ENCODE measurements around the gene HBEGF. TPM values are rescaled to one million over a fixed set of nuclear protein-coding genes. Genes with fewer than 3 reads are reported as not detected.

Gene HBEGF
- total RNA-seq, 1 donor from 2014 or later = 2.4 TPM

DNA sequence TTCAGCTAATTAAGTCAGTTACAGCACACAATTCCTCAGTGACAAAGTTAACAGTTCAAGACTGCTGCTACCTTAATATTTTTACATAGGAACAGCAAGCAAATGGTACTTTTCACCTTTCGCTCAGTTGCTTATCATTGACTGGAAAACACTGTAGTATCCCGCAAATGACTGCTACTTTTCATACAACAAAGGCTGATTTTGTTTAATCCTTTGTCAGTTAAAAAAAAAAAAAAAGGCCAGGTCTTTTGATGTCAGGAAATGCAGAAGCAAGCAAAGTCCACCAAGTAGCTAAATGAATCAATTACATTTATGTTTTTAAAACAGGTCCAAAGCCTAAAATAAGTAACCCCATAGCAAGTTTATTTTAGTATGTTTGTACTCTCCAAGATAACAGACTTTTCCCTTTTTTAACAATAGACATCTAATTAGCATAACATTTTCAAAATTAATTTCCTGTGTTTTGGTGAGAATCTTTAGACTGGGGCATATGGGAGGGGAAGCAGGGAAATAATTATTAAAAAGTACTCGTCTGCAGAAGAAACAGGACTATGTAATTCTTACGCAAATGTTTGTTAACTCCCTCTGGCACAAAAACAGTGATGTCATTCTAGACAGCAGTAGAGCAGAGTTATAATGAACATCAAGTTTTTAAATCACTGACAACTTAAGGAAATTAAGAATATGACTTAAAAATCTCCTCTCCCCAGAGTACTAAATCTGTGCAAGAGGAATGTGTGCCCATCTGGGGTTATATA is 53.1 kb downstream of the HBEGF start:
- H3K36me3 ChIP-seq = no peaks in the 10 kb centered on the region
- H3K4me3 Mint-ChIP-seq = no peak overlapping the region
- no peak overlapping the region for H3K4me2 ChIP-seq
- no peak overlapping the region for H3K27ac ChIP-seq
- H3F3A ChIP-seq (ENCODE audit: low read depth) = peaks cover under 1% of the 10 kb centered on the region
- H3K27ac Mint-ChIP-seq = no peak overlapping the region
- no peak overlapping the region for H3K4me3 ChIP-seq
- peaks cover 80% of the 10 kb centered on the region for H4K20me1 ChIP-seq (ENCODE audit: low read depth)
- no peak overlapping the region for H3K9ac ChIP-seq
- no peaks in the 10 kb centered on the region for H3K27me3 ChIP-seq
- H3K36me3 Mint-ChIP-seq = no peaks in the 10 kb centered on the region
- peaks cover 100% of the 10 kb centered on the region for H3K79me2 ChIP-seq (ENCODE audit: low read depth)
- DNase-seq (ENCODE audit: low spot score) = no peak
- no peaks in the 10 kb centered on the region for H3K9me3 ChIP-seq (ENCODE audit: low read depth)
- TF ChIP-seq EZH2 (IDR thresholded peaks at IDR 0.05) (no peak), EZH2phosphoT487 (IDR thresholded peaks at IDR 0.05) (no peak)
- TF ChIP-seq, protein P1, sequence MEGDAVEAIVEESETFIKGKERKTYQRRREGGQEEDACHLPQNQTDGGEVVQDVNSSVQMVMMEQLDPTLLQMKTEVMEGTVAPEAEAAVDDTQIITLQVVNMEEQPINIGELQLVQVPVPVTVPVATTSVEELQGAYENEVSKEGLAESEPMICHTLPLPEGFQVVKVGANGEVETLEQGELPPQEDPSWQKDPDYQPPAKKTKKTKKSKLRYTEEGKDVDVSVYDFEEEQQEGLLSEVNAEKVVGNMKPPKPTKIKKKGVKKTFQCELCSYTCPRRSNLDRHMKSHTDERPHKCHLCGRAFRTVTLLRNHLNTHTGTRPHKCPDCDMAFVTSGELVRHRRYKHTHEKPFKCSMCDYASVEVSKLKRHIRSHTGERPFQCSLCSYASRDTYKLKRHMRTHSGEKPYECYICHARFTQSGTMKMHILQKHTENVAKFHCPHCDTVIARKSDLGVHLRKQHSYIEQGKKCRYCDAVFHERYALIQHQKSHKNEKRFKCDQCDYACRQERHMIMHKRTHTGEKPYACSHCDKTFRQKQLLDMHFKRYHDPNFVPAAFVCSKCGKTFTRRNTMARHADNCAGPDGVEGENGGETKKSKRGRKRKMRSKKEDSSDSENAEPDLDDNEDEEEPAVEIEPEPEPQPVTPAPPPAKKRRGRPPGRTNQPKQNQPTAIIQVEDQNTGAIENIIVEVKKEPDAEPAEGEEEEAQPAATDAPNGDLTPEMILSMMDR (IDR thresholded peaks at IDR 0.05) = no peak
- no peaks in the 10 kb centered on the region for H3K4me1 ChIP-seq
- H3K9me3 Mint-ChIP-seq = no peaks in the 10 kb centered on the region
- H3K27me3 Mint-ChIP-seq (ENCODE audit: insufficient read depth, low read depth) = no peaks in the 10 kb centered on the region
- H3K4me1 Mint-ChIP-seq = peaks cover 8% of the 10 kb centered on the region
- H2AFZ ChIP-seq (replicated peaks) = no peak overlapping the region

DNA sequence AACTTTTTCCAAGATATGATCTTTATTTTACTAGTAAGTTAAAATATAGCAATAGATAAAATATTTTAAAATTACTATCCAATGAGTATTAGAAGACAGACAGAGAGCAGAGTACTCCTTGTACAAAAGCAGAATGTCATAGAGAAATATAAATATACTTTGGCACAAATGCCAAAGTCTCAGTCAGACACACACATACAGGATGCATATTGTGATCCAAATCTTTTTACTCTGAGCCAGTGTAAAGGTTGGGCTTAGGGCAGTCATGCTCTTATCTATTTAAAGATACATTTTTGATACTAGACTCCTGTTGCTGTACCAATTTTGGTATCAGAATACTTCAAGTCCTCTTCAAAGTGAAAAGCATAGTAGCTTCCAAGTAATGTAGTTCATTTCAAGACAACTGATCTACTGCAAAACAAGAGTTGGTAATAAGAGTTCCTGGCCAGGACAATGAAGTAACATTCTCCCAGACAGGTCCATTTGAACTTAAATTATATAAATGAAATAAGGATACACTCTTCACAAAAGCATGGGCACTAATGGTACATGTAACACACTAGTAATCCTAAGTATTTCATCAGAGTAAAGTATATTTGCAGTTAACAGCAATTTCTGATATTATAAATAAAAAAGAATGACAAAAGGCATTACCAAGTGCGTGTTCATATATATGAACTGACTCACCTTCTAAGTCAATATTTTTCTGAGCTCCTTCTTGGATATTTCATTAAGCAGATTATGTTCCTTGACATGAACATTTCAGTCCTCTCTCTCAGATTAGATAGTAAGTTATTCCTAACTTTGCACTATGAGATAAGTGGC is 54.0 kb downstream of the HBEGF start:
- no peaks in the 10 kb centered on the region for H3K9me3 ChIP-seq (ENCODE audit: low read depth)
- no peak overlapping the region for H3K4me3 ChIP-seq
- H3K9me3 Mint-ChIP-seq = no peaks in the 10 kb centered on the region
- TF ChIP-seq, protein P1 (IDR thresholded peaks at IDR 0.05) = no peak
- TF ChIP-seq EZH2phosphoT487 (IDR thresholded peaks at IDR 0.05) (no peak), EZH2 (IDR thresholded peaks at IDR 0.05) (no peak)
- peaks cover 6% of the 10 kb centered on the region for H3F3A ChIP-seq (ENCODE audit: low read depth)
- H3K27me3 Mint-ChIP-seq (ENCODE audit: insufficient read depth, low read depth) = no peaks in the 10 kb centered on the region
- no peak overlapping the region for H3K4me3 Mint-ChIP-seq
- peaks cover 76% of the 10 kb centered on the region for H4K20me1 ChIP-seq (ENCODE audit: low read depth)
- no peaks in the 10 kb centered on the region for H3K36me3 ChIP-seq
- H3K27ac ChIP-seq = no peak overlapping the region
- DNase-seq (ENCODE audit: low spot score) = no peak
- H3K79me2 ChIP-seq (ENCODE audit: low read depth) = peaks cover 100% of the 10 kb centered on the region
- H3K27me3 ChIP-seq = no peaks in the 10 kb centered on the region
- no peaks in the 10 kb centered on the region for H3K36me3 Mint-ChIP-seq
- H3K4me1 Mint-ChIP-seq = peaks cover 8% of the 10 kb centered on the region
- no peak overlapping the region for H2AFZ ChIP-seq (replicated peaks)
- no peak overlapping the region for H3K27ac Mint-ChIP-seq
- no peaks in the 10 kb centered on the region for H3K4me1 ChIP-seq
- H3K4me2 ChIP-seq = no peak overlapping the region
- H3K9ac ChIP-seq = no peak overlapping the region

DNA sequence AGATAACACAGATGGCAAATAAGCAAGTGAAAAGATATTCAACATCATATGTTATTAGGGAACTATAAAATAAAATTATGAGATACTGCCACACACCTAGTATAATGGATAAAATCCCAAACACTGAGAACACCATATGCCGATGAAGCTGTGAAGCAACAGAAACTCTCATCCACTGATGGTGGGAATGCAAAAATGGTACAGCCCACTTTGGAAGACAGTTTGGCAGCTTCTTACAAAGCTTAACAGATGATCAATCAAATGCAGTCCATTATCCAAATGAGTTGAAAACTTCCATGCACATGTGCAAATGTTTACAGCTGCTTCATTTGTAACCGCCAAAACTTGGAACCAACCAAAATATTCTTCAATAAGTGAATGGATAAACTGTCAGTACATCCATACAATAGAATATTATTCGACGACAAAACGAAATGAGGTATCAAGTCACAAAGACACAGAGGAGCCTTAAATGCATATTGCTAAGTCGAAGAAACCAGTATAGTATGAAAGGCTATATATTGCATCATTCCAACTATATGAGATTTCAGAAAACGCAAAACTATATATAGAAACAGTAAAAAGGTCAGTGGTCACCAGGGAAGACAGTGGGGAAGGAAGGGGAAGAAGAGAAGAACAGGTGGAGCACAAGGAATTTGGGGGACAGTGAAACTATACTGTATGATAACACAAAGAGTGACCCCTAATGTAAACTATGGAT is 58.4 kb downstream of the HBEGF start:
- TF ChIP-seq EZH2 (IDR thresholded peaks at IDR 0.05) (no peak), EZH2phosphoT487 (IDR thresholded peaks at IDR 0.05) (no peak)
- TF ChIP-seq, protein P1 (IDR thresholded peaks at IDR 0.05) = no peak
- Histone ChIP-seq H3K9ac (no peak overlapping the region), H4K20me1 (ENCODE audit: low read depth) (peaks cover 56% of the 10 kb centered on the region), H3K4me1 (no peaks in the 10 kb centered on the region), H3K27me3 (no peaks in the 10 kb centered on the region), H3F3A (ENCODE audit: low read depth) (peaks cover 6% of the 10 kb centered on the region), H3K9me3 (ENCODE audit: low read depth) (no peaks in the 10 kb centered on the region), H3K27ac (no peak overlapping the region), H3K79me2 (ENCODE audit: low read depth) (peaks cover 98% of the 10 kb centered on the region), H2AFZ (replicated peaks) (no peak overlapping the region), H3K4me2 (no peak overlapping the region), H3K36me3 (no peaks in the 10 kb centered on the region), H3K4me3 (no peak overlapping the region)
- Mint-ChIP-seq H3K27me3 (ENCODE audit: insufficient read depth, low read depth) (no peaks in the 10 kb centered on the region), H3K27ac (no peak overlapping the region), H3K4me1 (no peaks in the 10 kb centered on the region), H3K9me3 (no peaks in the 10 kb centered on the region), H3K36me3 (no peaks in the 10 kb centered on the region), H3K4me3 (no peak overlapping the region)
- DNase-seq (ENCODE audit: low spot score) = no peak
